ENCODE measurements around the gene EVI5. TPM values are rescaled to one million over a fixed set of nuclear protein-coding genes. Genes with fewer than 3 reads are reported as not detected.

The EVI5 gene
- total RNA-seq, 4 donors from 2014 or later: 16.3 to 135 (median 33.7) TPM

GRCh38 chr1:92701147-92701546, 83.8 kb downstream of the EVI5 start:
- TF ChIP-seq POLR2A (IDR thresholded peaks at IDR 0.05) (no peak), CTCF (IDR thresholded peaks at IDR 0.05) (no peak)
- no peak overlapping the region for H3K4me3 ChIP-seq
- no peaks in the 10 kb centered on the region for H3K36me3 ChIP-seq
- no peaks in the 10 kb centered on the region for H3K27me3 ChIP-seq
- no peaks in the 10 kb centered on the region for H3K9me3 ChIP-seq
- DNase-seq: no peak
- H3K27ac ChIP-seq: no peak overlapping the region
- H3K4me1 ChIP-seq: no peaks in the 10 kb centered on the region

- no peak overlapping the region for H3K27ac ChIP-seq
- TF ChIP-seq CTCF (IDR thresholded peaks at IDR 0.05) (no peak), POLR2A (IDR thresholded peaks at IDR 0.05) (no peak)
- H3K4me1 ChIP-seq: no peaks in the 10 kb centered on the region
- DNase-seq: no peak
- no peaks in the 10 kb centered on the region for H3K27me3 ChIP-seq
- no peak overlapping the region for H3K4me3 ChIP-seq
- H3K36me3 ChIP-seq: peaks cover 0 to 16% (median 0%) of the 10 kb centered on the region in 3 donors
- no peaks in the 10 kb centered on the region for H3K9me3 ChIP-seq
Observed at GRCh38 chr1:92698932-92699331, 86.0 kb downstream of the EVI5 start.

- Histone ChIP-seq H3K36me3 (peaks cover 0 to 41% (median 0%) of the 10 kb centered on the region in 3 donors), H3K9me3 (no peaks in the 10 kb centered on the region), H3K27ac (no peak overlapping the region), H3K27me3 (no peaks in the 10 kb centered on the region), H3K4me1 (no peaks in the 10 kb centered on the region), H3K4me3 (no peak overlapping the region)
- DNase-seq: no peak
- TF ChIP-seq POLR2A (IDR thresholded peaks at IDR 0.05) (no peak), CTCF (IDR thresholded peaks at IDR 0.05) (no peak)
Observed at GRCh38 chr1:92695104-92695503, 89.8 kb downstream of the EVI5 start.

- TF ChIP-seq CTCF (IDR thresholded peaks at IDR 0.05): no peak
- no peak for TF ChIP-seq POLR2A (IDR thresholded peaks at IDR 0.05)
- DNase-seq: no peak
- no peak overlapping the region for H3K27ac ChIP-seq
- no peak overlapping the region for H3K4me3 ChIP-seq
- no peaks in the 10 kb centered on the region for H3K27me3 ChIP-seq
- H3K36me3 ChIP-seq: peaks cover 0 to 65% (median 0%) of the 10 kb centered on the region in 3 donors
- H3K9me3 ChIP-seq: no peaks in the 10 kb centered on the region
- H3K4me1 ChIP-seq: no peaks in the 10 kb centered on the region
Observed at GRCh38 chr1:92691925-92692324, 93.0 kb downstream of the EVI5 start.

- no peak overlapping the region for H3K27ac ChIP-seq
- TF ChIP-seq POLR2A (IDR thresholded peaks at IDR 0.05) (no peak), CTCF (IDR thresholded peaks at IDR 0.05) (no peak)
- no peaks in the 10 kb centered on the region for H3K9me3 ChIP-seq
- no peaks in the 10 kb centered on the region for H3K27me3 ChIP-seq
- peaks cover 0 to 63% (median 0%) of the 10 kb centered on the region in 3 donors for H3K36me3 ChIP-seq
- no peak overlapping the region for H3K4me3 ChIP-seq
- DNase-seq: no peak
- no peaks in the 10 kb centered on the region for H3K4me1 ChIP-seq
Observed at GRCh38 chr1:92690212-92690906, 94.5 kb downstream of the EVI5 start.

Data from Peyer's patch (tissue), 4 donors.